Fibroblast of lung (primary cell): ENCODE results near the gene EMC6. TPM values are rescaled to one million over a fixed set of nuclear protein-coding genes. Genes with fewer than 3 reads are reported as not detected.

ENCODE experiments used
- DNase-seq, 2 donors: peaks; one replicate each; pipeline versions ENCODE4 v3.0.0 to v3.0.0-alpha.2; 2010; ENCODE audit warnings: low read depth in 2 of 2
- H2AFZ ChIP-seq: 2 replicates; pipeline ENCODE4 v1.5.1; 2012; ENCODE audit warnings: low read length, control low read depth, inconsistent platforms
- H3K27ac ChIP-seq: 2 replicates; pipeline ENCODE4 v1.5.1; 2011; ENCODE audit warnings: low read length, control low read depth; ENCODE audit not compliant: insufficient read depth
- H3K27me3 ChIP-seq: 2 replicates; pipeline ENCODE4 v1.5.1; 2011; ENCODE audit warnings: mild to moderate bottlenecking, low read length; ENCODE audit not compliant: control insufficient read depth, insufficient read depth
- H3K36me3 ChIP-seq: 2 replicates; pipeline ENCODE4 v1.5.1; 2011; ENCODE audit warnings: low read length; ENCODE audit not compliant: control insufficient read depth, insufficient read depth
- H3K4me1 ChIP-seq: 2 replicates; pipeline ENCODE4 v1.5.1; 2011; ENCODE audit warnings: low read length; ENCODE audit not compliant: control insufficient read depth, insufficient read depth; ENCODE audit errors: extremely low read depth
- H3K4me2 ChIP-seq: 2 replicates; pipeline ENCODE4 v1.5.1; 2011; ENCODE audit warnings: low read length, control low read depth; ENCODE audit not compliant: insufficient read depth; ENCODE audit errors: extremely low read depth
- H3K4me3 ChIP-seq, 4 experiments: fragments of 200-600 bp in 1 of 4; sonication (generic) in 1 of 4; replicated peaks in 1 of 4; 2 replicates each; pipeline ENCODE4 v1.5.1; 2011 to 2016; ENCODE audit warnings: low read length in 4 of 4, low read depth in 3 of 4, mild to moderate bottlenecking in 3 of 4, control low read depth in 2 of 4, inconsistent platforms in 1 of 4, mixed read lengths in 1 of 4; ENCODE audit not compliant: insufficient read depth in 1 of 4; ENCODE audit errors: control extremely low read depth in 1 of 4
- H3K79me2 ChIP-seq: 2 replicates; pipeline ENCODE4 v1.5.1; 2012; ENCODE audit warnings: mild to moderate bottlenecking, low read length, inconsistent platforms; ENCODE audit not compliant: control insufficient read depth, insufficient read depth
- H3K9ac ChIP-seq: 2 replicates; pipeline ENCODE4 v1.5.1; 2011; ENCODE audit warnings: mild to moderate bottlenecking, low read length, control low read depth; ENCODE audit not compliant: insufficient read depth
- H3K9me3 ChIP-seq: 2 replicates; pipeline ENCODE4 v1.5.1; 2012; ENCODE audit warnings: low read depth, low read length; ENCODE audit not compliant: control insufficient read depth, insufficient read depth
- H4K20me1 ChIP-seq: 2 replicates; pipeline ENCODE4 v1.5.1; 2011; ENCODE audit warnings: low read length; ENCODE audit not compliant: control insufficient read depth, insufficient read depth; ENCODE audit errors: extremely low read depth
- EZH2 ChIP-seq: IDR thresholded peaks from 2 replicates; pipeline ENCODE4 v1.5.1; 2012; ENCODE audit warnings: low read length, control low read depth, mild to moderate bottlenecking; ENCODE audit errors: missing control alignments
- polyA plus RNA-seq, 2 donors: library from polyadenylated mRNA; depleted of rRNA in 1 of 2; stranded (reverse) in 1 of 2; unstranded in 1 of 2; fragments of >200 nt; gene quantifications; 2 replicates each; pipeline ENCODE4 v1.2.1, GENCODE V29; 2011 to 2012; ENCODE audit warnings: missing spikeins in 1 of 2
- total RNA-seq: library from RNA; depleted of rRNA; stranded (reverse); fragments of >200 nt; gene quantifications from 2 replicates; pipeline ENCODE4 v1.2.1, GENCODE V29; 2014
- TF ChIP-seq, protein P1 (sequence below), 2 donors: IDR thresholded peaks in 1 of 2; conservative IDR thresholded peaks in 1 of 2; 1 replicate in 1 of 2; 2 replicates in 1 of 2; pipeline ENCODE4 v1.5.1; 2011 to 2012; ENCODE audit warnings: low read length in 2 of 2, control low read depth in 1 of 2, inconsistent platforms in 1 of 2, low read depth in 1 of 2, mild to moderate bottlenecking in 1 of 2

The EMC6 gene
- total and polyA plus RNA-seq, 2 donors (not counting 1 experiment from before 2014, with no cell fraction given), result 15.4 to 20.6 TPM

GRCh38 chr17:3647251-3647650, 21.4 kb upstream of the EMC6 start:
- DNase-seq, result no peak
- Histone ChIP-seq H3K4me1 (no peaks in the 10 kb centered on the region), H2AFZ (no peak overlapping the region), H3K9ac (no peak overlapping the region), H3K36me3 (no peaks in the 10 kb centered on the region), H3K27ac (no peak overlapping the region), H3K4me3 (no peak overlapping the region), H4K20me1 (no peaks in the 10 kb centered on the region), H3K79me2 (no peaks in the 10 kb centered on the region), H3K27me3 (no peaks in the 10 kb centered on the region), H3K4me2 (no peak overlapping the region), H3K9me3 (no peaks in the 10 kb centered on the region)
- TF ChIP-seq, protein P1, sequence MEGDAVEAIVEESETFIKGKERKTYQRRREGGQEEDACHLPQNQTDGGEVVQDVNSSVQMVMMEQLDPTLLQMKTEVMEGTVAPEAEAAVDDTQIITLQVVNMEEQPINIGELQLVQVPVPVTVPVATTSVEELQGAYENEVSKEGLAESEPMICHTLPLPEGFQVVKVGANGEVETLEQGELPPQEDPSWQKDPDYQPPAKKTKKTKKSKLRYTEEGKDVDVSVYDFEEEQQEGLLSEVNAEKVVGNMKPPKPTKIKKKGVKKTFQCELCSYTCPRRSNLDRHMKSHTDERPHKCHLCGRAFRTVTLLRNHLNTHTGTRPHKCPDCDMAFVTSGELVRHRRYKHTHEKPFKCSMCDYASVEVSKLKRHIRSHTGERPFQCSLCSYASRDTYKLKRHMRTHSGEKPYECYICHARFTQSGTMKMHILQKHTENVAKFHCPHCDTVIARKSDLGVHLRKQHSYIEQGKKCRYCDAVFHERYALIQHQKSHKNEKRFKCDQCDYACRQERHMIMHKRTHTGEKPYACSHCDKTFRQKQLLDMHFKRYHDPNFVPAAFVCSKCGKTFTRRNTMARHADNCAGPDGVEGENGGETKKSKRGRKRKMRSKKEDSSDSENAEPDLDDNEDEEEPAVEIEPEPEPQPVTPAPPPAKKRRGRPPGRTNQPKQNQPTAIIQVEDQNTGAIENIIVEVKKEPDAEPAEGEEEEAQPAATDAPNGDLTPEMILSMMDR (conservative IDR thresholded peaks at IDR 0.05 in 1 of 2, IDR thresholded peaks at IDR 0.05 in 1 of 2; ENCODE audit: low read depth in 1 of 2, low read length in 2 of 2), result no peak
- no peak for TF ChIP-seq EZH2

GRCh38 chr17:3647769-3648555, 20.6 kb upstream of the EMC6 start:
- no peak overlapping the region for H3K4me2 ChIP-seq
- H4K20me1 ChIP-seq, result no peaks in the 10 kb centered on the region
- no peaks in the 10 kb centered on the region for H3K9me3 ChIP-seq
- H3K27ac ChIP-seq, result no peak overlapping the region
- no peaks in the 10 kb centered on the region for H3K79me2 ChIP-seq
- H3K27me3 ChIP-seq, result no peaks in the 10 kb centered on the region
- no peaks in the 10 kb centered on the region for H3K36me3 ChIP-seq
- H2AFZ ChIP-seq, result no peak overlapping the region
- no peak overlapping the region for H3K9ac ChIP-seq
- TF ChIP-seq, protein P1 (conservative IDR thresholded peaks at IDR 0.05 in 1 of 2, IDR thresholded peaks at IDR 0.05 in 1 of 2; ENCODE audit: low read depth in 1 of 2, low read length in 2 of 2), result peak; percentile 35 to 59
- TF ChIP-seq EZH2, result no peak
- H3K4me1 ChIP-seq, result no peaks in the 10 kb centered on the region
- peak; percentile 45 to 59 for DNase-seq
- H3K4me3 ChIP-seq, result no peak overlapping the region

DNA sequence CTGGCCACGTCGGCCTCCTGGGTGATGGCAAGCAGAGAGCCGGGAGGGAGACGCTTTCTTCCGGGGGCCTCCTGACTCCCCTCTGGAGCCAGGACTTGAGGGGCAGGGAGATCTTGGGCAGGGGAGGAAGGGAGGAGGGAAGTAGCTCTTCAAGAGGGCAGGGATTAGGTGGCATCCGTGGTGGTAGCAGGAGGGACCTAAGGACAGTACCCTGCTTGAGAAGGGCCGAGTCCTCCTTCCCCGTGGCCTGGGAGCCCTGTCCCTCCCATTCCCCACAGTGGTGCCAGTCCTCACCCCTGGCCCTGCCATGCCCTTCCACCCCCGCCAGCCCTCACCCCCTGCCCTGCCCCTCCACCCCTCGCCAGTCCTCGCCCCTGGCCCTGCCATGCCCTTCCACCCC, 12.8 kb upstream of the EMC6 start:
- H2AFZ ChIP-seq, result no peak overlapping the region
- no peak overlapping the region for H3K9ac ChIP-seq
- DNase-seq, result no peak
- H3K4me3 ChIP-seq, result no peak overlapping the region
- no peak overlapping the region for H3K4me2 ChIP-seq
- H3K36me3 ChIP-seq, result peaks cover 14% of the 10 kb centered on the region
- no peaks in the 10 kb centered on the region for H3K27me3 ChIP-seq
- H3K79me2 ChIP-seq, result no peaks in the 10 kb centered on the region
- H3K27ac ChIP-seq, result no peak overlapping the region
- H3K9me3 ChIP-seq, result no peaks in the 10 kb centered on the region
- TF ChIP-seq, protein P1 (conservative IDR thresholded peaks at IDR 0.05 in 1 of 2, IDR thresholded peaks at IDR 0.05 in 1 of 2; ENCODE audit: low read depth in 1 of 2, low read length in 2 of 2), result no peak
- no peak for TF ChIP-seq EZH2
- H3K4me1 ChIP-seq, result peaks cover 13% of the 10 kb centered on the region
- no peaks in the 10 kb centered on the region for H4K20me1 ChIP-seq
